ENCODE data around the gene TNNC2.

- TF ChIP-seq EZH2 (IDR thresholded peaks at IDR 0.05; ENCODE audit: borderline replicate concordance, insufficient read depth, low read depth, low read length, poor library complexity, severe bottlenecking) (no peak), CTCF (IDR thresholded peaks at IDR 0.05) (no peak)
Observed at GRCh38 chr20:45861221-45862075, 34.3 kb upstream of the TNNC2 start.

All from B cell (primary cell).